AG10803 (cell line): ENCODE data around the gene IFNL2.

Experiments
- DNase-seq: peaks from one replicate; pipeline ENCODE4 v3.0.0; 2010; ENCODE audit warnings: low read depth
- H3K4me3 ChIP-seq: 2 replicates; pipeline ENCODE4 v1.5.1; 2011; ENCODE audit warnings: mild to moderate bottlenecking, low read length, control low read depth
- CTCF ChIP-seq: conservative IDR thresholded peaks from 2 replicates; pipeline ENCODE4 v1.5.1; 2011; ENCODE audit warnings: mild to moderate bottlenecking, low read length, control low read depth, inconsistent platforms

IFNL2 gene

GRCh38 chr19:39299832-39300231 lies 31.6 kb downstream of the IFNL2 start:
- no peak for TF ChIP-seq CTCF
- H3K4me3 ChIP-seq = no peak overlapping the region
- DNase-seq = no peak

DNA sequence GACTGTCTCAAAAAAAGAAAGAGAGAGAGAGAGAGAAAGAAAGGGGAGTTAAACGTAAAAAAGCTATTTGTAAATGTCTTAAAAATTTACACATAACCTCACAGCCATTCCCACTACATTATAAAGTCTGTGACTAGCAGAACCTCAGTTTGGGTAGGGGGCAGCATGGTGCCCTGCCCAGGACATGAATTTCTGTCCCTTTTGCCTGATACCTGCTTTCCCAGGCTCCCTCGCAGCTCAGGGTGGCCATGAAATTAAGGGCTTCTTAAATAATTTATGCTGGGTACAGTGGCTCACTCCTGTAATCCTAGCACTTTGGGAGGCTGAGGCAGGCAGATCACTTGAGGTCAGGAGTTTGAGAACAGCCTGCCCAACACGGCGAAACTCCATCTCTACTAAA lies 32.8 kb downstream of the IFNL2 start:
- no peak for DNase-seq
- no peak overlapping the region for H3K4me3 ChIP-seq
- TF ChIP-seq CTCF = no peak

DNA sequence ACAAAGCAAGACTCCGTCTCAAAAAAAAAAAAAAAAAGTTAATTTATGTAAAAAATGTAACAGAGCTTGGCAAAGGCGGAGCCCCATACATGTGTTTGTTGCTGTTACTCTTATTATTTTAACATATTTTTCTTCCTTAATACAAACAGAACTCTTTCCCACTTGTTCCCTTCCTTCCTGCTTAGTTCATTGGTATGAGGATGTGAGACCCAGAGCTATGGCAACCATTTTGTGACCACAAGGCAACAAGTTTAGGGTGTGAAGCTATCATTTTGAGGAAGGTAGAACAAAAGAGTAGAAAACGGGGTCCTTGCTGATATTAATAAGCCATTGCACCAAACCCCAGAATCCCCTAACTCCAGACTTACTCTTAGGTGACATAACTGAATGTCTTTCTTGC lies 33.4 kb downstream of the IFNL2 start:
- no peak for DNase-seq
- no peak overlapping the region for H3K4me3 ChIP-seq
- TF ChIP-seq CTCF = no peak

- TF ChIP-seq CTCF = no peak
- H3K4me3 ChIP-seq = no peak overlapping the region
- DNase-seq = no peak
Measured at GRCh38 chr19:39303373-39304184, 35.4 kb downstream of the IFNL2 start.

DNA sequence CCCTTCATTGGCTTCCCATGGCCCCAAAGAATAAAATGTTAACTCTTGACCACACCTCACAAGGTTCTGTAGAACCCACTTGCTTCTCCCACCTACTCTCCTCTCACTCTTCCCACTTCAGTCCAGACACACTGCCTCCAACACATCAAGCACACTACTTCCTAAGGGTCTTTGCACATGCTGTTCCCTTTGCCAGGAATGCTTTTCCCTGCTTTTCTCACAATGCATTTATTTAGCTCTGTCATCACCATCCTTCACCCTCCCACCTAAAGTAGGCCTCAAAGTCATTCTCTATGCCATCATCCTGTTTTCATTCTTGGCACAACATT lies 36.0 kb downstream of the IFNL2 start:
- no peak for TF ChIP-seq CTCF
- no peak for DNase-seq
- H3K4me3 ChIP-seq = no peak overlapping the region

GRCh38 chr19:39304701-39305571 lies 36.7 kb downstream of the IFNL2 start:
- TF ChIP-seq CTCF = no peak
- no peak for DNase-seq
- no peak overlapping the region for H3K4me3 ChIP-seq

GRCh38 chr19:39306075-39306474 lies 37.9 kb downstream of the IFNL2 start:
- DNase-seq = no peak
- no peak for TF ChIP-seq CTCF
- H3K4me3 ChIP-seq = no peak overlapping the region
